GM19452 (cell line): ENCODE results near the gene BAG1.

Experiments
- ATAC-seq: cut with Tn5 transposase; IDR thresholded peaks from one replicate; pipeline ENCODE4 v1.9.1; 2021; ENCODE audit not compliant: unreplicated experiment

BAG1 gene

DNA sequence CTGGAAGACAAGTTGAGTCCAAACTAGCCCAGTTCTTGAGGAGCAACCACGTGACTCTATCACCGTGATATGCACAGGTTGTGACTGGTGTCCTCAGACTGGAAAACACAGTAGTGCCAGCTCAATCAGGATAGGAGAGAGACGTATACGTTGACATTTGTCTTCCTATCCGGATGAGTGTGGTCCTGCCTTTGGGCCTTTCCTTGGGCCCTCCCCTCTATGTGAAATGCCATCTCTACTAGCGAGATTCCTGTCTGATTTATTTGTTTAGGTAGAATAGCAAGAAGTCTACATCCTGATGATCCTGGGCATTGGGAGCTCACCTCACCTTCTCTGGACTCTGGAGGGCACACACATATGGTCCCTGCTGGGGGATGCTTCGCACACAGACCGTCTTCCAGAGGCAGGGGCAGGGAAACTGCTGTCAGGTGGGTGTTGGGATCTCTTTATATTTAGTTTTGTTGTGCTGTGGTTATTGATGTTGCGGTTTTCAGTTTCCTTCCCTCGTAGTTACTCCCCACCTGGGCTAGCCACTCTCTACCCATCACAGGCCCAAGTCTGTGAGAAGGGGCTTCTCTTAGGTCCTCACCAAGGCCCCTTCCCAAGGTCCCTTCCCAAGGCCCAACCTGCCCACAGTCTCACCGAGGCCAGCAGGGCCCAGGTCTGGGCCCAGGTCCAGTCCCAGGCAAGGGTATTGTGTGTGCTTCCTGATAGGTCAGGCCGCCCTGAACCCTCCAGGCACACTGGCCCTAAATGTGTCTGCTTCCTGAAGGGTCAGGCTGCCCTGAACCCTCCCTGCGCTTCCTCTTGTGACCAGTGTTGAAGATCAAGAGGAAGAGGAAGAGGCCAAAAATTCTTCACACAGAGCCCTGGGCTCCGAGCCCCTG lies 43.6 kb downstream of the BAG1 start:
- ATAC-seq: no peak

- no peak for ATAC-seq
Measured at GRCh38 chr9:33211695-33212393, 52.7 kb downstream of the BAG1 start.

DNA sequence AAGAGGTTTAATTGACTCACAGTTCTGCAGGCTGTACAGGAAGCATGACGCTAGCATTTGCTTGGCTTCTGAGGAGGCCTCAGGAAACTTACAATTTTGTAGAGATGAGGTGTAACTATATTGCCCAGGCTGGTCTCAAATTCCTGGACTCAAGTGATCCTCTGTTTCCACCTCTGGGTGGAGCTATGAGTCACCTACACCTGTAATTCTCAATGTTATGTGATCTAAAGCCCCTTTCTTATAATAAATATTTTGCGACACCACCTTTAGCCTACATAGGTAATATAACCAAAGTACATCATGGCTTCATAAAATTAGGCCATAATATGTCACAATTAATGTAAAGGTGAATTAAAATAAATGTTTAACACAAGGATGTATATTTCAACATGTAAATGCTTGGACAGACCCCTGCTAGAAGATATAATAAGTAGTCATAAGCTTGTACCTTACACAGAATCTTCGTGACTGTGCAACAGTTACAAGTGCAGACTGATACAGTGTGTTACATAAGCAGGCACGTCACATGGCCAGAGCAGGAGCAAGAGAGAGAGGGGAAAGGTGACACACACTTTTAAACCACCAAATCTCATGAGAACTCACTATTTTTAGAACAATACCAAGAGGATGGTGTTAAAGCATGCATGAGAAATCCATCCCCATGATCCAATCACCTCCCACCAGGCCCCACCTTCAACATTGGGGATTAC lies 54.3 kb downstream of the BAG1 start:
- ATAC-seq: no peak

DNA sequence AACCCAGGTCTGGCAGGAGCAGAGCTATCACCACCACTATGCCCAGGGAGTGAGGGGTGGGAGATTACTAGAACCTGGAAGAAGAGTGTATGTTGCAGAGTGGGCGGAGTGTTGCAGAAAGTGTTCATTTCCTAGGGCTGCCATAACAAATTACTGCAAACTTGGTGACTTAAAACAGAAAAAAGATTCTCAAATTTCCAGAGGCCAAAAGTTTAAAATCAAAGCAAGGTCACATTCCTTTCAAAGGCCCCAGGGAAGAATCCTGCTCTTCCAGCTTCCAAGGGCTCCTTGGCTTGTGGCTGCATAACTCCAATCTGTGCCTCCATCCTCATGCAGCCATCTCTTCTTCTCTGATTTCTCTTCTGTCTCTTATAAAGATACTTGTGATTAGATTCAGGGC lies 55.1 kb downstream of the BAG1 start:
- ATAC-seq: no peak

DNA sequence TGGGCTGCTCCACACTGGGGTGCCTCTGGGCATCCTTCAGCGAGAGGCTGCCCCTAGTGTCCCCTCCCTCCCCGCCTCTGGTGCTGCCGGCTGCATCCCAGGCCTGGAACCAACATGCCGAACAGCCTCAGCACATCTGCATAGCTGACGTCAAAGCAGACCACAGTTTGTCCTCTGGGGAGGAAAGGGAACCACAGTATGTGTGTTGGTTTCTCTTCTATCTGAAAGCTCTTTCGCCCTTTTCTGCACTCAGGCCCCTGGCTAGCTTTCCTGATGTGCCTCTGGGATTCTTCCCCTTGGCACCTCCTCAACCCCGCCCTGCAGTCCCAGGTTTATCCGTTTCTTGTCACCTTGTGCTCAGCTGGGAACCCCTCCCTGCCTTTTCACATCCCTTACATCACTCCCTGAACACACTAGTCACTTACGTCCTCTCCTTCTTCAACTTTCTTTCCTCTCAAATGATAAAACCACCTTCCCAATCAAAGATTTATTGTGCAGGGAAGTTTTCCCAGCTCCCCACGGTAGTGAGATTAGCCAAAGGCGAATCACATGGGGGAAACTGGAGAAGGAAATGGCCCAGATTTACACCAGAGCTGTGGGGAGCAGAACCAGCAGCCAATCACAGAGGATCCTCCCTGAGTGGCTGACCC lies 61.8 kb downstream of the BAG1 start:
- ATAC-seq: peak; percentile 100
